Measurements from ENCODE around the gene NPB. TPM values are rescaled to one million over a fixed set of nuclear protein-coding genes. Genes with fewer than 3 reads are reported as not detected.

The NPB gene
- total RNA-seq, 4 donors from 2014 or later: 0.17 to 0.22 TPM; not detected in 2

DNA sequence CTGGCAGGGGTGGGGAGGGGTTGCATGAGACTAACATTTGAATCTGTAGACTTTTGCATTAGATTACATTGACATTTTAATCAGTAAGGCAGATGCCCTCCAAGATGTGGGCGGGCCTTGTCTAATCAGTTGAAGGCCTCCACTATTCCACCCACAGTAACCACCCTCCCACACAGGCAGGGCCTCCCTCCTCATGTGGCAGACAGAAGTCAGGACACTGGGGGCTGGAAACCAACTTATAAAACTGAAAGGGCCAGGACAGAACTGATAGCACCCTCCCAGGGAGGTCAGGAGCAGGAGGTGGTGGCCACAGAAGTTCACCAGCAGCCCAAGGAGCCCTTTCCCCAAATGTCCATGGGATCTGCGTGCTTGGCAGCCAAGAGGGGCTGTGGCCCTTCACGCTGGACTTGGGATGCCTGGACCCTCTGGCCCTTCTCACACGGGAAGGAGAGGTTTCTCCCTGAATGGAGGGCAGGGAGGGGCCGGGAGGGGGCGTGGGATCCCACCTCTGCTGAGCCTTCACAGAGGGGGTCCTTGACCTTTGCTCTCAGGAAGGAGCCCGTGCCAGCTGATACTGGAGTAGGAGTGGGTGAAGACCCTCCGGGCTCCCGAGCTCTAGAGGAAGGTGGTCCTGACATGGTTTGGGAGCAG, 30.4 kb downstream of the NPB start:
- TF ChIP-seq, protein P1, sequence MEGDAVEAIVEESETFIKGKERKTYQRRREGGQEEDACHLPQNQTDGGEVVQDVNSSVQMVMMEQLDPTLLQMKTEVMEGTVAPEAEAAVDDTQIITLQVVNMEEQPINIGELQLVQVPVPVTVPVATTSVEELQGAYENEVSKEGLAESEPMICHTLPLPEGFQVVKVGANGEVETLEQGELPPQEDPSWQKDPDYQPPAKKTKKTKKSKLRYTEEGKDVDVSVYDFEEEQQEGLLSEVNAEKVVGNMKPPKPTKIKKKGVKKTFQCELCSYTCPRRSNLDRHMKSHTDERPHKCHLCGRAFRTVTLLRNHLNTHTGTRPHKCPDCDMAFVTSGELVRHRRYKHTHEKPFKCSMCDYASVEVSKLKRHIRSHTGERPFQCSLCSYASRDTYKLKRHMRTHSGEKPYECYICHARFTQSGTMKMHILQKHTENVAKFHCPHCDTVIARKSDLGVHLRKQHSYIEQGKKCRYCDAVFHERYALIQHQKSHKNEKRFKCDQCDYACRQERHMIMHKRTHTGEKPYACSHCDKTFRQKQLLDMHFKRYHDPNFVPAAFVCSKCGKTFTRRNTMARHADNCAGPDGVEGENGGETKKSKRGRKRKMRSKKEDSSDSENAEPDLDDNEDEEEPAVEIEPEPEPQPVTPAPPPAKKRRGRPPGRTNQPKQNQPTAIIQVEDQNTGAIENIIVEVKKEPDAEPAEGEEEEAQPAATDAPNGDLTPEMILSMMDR (IDR thresholded peaks at IDR 0.05; ENCODE audit: low read depth): no peak

DNA sequence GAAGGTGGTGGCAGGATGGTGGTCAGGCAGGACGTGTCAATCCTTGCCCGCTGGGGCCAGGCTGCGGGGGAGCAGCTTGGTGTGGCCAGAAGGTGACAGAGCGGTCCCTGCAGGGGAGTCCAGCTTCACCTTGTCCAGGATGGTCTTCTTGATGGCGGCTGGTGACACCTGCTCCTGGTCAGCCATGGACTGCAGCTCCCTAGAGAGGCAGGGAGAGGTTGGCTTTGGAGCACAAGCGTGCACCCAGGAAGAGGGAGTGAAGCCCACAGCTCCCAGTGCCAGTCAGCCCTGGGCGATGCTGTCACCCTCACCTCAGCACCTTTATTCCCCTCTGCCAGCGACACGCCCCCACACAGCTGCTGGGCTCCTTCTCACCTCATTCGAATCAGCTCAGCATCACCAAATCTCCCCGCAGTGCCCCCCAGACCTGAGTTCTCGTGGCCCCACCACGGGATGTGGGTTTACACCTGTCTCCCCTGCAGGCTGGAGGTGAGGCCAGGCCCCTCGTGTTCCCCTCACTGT, 31.2 kb downstream of the NPB start:
- TF ChIP-seq, protein P1 (IDR thresholded peaks at IDR 0.05; ENCODE audit: low read depth): no peak

DNA sequence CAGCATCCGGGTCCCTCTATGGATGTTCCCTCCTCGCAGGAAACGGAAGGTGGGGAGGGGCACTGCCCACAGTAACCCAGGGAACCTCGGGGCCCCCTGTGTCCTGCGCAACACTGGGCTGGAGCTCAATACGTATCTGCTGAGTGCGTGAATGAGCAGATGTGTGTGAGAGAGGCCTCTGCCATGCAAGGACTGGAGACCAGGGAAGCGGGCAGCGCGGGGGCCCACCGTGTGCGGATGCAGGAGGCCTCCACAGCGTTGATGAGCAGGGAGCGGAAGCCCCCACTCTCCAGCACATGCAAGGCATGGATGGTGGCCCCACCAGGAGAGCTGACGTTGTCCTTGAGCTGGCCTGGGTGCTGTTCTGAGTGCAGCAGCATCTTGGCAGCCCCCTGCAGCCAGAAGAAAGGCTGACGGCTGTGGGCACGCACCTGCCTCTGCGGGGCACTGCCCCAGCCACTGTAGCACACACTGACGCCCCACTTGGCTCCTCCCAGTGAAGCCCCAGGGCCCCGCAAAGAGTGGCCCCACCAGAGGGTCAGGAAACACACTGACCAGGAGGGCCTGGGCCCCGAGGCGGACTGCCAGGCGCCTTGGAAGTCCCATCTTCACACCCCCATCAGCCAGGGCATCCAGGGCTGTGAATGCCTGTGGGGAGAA, 32.2 kb downstream of the NPB start:
- TF ChIP-seq, protein P1 (IDR thresholded peaks at IDR 0.05; ENCODE audit: low read depth): no peak

DNA sequence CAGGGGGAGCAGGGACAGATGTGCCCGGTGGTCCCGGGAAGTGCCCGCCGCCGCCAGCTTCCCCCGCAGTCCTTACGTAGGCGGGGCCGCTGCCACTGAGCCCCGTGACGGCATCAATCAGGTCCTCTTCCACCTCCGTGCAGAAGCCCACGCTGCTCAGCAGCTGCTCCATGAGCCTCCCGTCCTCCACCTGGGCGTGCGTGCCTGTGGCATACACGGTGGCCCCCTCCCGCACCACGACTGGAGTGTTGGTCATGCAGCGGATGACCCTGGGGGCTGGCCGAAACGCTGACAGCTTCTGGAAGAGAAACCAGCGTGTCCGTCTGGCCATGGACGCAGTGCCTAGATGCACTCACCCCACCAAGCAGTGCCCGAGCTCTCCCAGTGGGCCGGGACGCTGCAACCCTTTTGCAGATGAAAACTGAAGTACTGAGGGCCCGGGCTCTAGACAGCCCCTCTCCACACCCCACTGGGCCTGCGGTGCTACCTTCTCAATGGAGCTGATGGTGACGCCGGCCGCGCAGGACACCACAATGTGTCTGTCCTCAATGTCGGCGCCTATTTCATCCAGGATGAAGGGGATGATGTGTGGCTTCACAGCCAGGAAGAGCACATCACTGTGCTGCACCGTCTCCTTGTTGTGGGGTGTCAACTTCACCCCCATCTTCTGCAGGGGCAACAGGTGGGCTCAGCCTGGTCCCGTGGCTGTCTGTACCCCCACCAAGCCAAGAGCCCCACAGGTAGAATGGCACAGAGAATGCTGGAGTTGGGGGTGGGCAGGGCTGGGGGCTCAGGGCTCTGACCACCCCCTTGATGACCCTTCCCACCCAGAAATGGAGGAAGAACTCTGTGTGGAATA, 33.0 kb downstream of the NPB start:
- TF ChIP-seq, protein P1 (IDR thresholded peaks at IDR 0.05; ENCODE audit: low read depth): no peak

DNA sequence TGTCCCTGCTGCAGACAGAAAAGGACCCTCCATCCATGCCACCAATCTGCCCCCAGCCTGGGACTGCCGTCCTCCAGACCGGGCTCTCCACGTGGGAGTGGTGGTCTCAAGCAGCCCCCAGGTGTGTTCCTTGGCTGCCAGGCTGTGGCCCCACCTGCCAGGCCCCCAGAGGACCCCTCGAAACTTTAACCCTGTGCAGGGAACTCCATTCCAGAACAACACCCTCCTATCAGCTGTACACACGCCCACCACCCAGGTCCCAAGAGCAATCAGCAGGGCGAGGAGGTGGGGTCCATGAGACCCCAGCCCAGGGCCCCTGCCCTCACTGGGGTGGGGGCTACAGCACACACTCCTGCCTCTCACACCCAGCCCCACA, 33.7 kb downstream of the NPB start:
- TF ChIP-seq, protein P1 (IDR thresholded peaks at IDR 0.05; ENCODE audit: low read depth): no peak

DNA sequence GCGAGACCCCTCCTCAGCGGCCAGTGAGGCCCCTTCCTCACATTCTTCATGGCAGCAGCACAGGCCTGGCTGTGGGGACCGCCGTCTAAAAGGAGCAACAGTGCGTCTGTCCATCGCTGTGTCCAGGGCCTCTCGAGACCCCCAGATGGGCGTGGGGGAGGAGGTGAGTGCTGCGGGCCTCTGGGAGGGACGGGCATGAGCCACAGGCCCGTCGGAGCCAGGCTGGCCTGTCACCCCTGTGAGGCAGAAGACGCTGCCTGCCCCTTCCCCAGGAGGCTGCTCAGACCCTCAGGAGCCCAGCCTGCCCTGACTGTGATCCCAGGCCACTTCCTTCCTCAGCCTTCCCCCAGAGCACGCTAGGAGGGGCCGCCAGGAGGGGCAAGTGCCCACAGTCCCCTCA, 37.2 kb downstream of the NPB start:
- TF ChIP-seq, protein P1 (IDR thresholded peaks at IDR 0.05; ENCODE audit: low read depth): no peak

All from subcutaneous adipose tissue (tissue), 4 donors.